IPS-NIHi7 (cell line): ENCODE results near the gene SLC7A11.
A peak's percentile ranks its signal among the peaks of the same experiment; 100 is the strongest.

ENCODE experiments used
- DNase-seq: peaks from one replicate; pipeline ENCODE4 v3.0.0; 2012; ENCODE audit warnings: mixed read lengths; ENCODE audit errors: extremely low spot score

The SLC7A11 gene

DNA sequence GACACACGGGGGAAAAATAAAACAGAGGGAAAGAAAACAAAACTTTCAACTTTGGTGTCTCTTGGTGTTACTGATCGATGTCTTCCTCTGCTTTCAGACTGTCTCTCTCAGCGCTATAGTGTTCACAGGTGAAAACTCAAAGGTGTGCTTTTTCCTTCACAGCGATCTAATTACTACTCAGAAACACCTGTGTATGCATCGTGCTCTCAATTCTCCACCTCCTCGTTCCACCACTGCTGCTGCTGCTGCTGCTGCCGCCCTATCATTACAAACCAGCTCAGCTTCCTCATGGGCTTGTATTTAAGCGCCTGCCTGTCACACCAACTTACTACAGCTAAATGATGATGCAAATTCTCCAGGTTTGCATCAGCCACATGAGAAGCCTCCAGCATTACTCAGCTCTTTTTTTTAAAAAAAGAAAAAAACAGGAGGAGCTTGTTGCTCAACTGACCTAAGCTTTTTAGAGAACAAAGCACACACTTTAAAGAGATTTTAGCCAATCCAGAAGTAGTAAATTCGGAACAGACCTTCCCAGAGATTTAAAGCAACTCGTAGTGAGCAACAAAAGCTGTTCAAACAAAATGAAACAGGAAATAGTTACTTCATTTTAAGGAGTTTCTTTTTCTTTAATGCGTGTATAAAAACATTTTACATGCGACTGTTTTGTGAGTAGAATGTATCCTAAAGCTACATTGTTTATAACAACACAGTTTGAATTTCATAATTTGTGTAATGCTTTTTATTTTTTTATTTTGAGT lies at the start of gene SLC7A11:
Gene SLC7A11 (minus strand): TSS at position 274 of the 758 bp plus-strand sequence. CDS start 280 bp downstream, outside the sequence.
- peak; percentile 52 for DNase-seq

DNA sequence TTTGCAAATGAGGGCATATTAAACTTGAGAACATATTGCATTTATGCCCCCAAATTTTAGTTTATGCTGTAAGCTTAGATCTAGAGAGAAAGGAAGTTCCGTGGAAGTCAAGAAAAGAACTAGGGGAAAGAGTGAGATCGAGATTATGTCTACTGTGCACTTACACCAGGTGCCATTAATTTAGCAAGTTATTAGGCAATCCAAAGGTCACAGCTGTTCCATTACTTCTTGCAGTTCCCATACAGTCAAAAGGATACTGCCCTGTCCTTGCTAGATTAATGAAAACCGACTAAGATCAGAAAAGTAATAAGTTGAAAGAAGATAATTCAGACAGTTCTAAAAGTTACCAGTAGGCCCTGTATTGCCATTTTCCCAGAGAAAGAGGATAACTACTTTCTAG lies 49.3 kb upstream of the SLC7A11 start:
- no peak for DNase-seq

DNA sequence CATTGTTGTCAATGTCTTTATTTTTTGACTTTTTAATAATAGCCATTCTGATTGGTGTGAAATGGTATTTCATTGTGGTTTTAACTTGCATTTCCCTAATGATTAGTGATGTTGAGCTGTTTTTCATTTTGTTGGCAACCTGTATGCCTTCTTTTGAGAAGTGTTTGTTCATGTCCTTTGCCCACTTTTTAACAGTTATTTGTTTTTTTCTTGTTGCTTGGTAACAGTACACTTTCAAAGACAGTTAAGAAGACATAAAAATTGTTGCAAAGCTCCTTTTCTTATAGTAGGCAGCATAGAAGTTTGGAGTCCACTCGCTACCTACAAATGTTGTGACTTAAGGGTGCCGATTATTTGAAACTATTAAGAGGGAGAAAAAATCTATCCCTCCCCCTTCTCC lies 48.7 kb upstream of the SLC7A11 start:
- DNase-seq, result no peak

DNA sequence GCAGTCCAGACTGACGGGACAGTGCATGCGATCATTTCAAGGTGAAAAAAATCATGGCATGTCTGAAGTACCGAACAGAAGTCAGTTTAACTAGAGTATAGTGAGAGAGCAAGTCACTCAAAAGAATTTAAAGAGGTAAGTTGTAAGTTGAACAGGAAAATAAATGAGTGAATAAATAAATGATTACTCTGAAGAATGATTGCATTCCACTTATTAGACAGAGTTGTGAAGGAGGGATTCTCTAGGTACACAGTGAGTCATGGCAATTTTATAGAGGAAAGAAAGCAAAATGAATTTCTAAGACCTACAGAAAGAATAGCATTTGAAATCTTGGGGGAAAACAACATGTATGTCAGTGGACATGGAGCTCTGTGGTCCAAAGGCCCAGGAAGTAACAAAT lies 37.1 kb upstream of the SLC7A11 start:
- no peak for DNase-seq

DNA sequence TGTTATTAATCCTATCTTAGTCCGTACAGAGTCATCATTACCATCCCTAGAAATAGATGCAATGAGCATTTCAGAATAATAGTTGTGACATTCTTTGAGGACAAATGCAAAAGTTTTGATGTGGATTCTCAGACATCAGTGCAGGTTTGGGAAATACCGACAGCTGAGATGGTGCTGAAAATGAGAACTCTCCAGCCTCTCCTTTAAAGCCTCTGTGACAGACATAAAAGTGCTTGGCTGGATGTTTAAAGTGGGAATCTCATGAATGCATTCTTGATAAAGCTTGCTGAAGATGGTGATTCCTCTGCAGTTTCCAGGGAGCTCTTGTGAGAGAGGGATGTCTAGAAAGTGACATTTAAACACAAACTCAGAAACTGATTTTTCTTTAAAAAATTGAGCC lies 35.0 kb upstream of the SLC7A11 start:
- DNase-seq, result no peak

DNA sequence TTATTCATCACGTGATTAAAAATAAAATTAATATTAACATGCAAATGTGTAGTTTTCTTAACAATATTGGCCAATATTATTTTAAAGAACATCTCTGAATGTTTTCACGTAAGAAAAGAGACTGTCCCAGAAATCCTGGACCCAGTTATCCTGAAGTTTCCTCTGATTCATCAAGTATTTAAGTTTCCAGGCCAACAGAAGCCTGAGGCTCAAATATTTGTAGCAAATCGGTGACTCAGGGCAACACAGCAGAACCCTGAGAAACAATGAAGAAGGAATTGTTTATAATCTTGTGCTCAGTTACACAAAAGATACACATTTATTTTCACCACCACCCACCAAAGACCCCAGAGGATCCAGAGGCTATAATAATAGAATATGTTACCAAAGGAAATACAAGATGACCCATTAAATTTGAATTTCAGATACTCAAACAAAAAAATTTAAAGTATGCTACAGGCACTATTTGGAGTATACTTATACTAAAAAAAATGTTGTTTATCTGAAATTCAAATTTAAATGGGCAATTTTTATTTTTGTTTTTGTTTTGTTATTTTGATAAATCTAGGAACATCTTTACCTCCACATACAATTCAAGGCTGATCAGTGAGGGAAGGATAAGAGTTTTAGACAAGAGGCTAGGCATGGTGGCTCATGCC lies 33.9 kb upstream of the SLC7A11 start:
- no peak for DNase-seq

DNA sequence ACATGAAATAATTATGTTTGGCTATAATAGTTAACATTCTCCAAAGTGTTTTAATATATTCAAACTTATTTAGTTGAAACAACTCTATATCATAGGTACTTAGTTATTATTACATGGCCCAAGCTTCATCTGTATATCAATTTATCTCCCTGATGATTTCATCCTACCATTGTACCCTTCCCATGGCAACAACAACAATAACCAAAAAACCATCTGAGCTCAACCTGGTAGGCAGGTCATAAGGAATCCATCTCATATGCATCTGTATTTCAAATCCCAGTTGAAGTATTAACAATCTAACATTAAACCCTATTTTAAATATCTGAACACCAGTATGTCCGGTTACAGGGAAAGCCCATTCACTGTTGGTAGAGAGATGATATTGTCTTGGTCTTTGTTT lies 33.1 kb upstream of the SLC7A11 start:
- DNase-seq, result no peak

DNA sequence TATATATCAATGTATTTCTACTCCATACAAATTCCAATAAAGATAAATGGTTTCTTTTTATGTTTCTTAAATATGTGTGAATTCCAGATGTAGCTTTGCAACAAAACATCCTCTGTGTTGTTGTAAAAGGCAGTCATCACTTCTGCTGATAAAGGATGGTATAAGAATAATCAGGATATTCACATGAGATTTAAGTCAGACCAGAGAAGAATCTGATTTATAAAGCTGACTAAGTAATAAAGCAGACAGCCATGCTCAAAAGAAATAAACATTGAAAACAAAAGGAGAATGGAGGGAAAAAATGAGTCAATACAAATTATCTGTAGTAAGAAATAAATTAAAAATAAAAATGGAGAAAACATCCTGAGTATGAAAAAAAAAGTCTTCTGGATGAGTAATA lies 27.0 kb upstream of the SLC7A11 start:
- DNase-seq, result no peak

DNA sequence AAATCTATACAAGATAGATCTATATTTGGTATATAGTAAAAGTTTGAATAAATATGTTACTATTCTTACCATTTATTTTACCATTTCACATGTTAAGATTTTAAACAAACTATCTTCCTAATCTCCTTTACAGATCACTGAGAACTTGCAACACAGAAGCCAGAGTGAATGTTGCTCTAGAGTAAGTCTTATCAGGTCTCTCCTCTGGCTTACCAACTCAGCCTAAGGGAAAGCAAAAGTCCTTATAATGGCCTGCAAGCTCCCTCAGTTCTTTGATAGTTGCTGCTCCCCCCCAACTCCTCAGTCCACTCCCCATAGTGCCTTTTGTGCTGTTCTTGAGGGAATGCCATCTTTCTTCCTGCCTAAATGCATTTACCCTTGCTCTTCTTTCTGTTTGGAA lies 25.7 kb upstream of the SLC7A11 start:
- DNase-seq, result no peak

DNA sequence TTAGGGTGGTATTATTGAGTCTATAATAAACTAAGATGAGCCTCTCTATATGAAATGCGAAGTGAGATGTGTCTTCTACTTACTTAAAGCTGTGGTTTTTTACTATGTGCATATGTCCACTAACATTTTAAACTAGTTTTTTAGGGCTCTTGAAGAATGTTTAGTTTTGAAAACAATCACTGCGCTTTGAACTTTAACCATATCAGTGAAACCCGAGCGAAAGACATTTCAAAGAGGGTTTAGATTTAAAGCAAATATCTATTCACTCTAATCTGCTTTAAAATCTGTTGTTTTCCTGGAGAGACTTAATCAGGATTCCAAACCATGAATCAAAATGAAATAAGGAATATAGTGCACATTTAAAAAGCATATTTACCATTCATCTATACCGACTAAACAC lies 24.8 kb upstream of the SLC7A11 start:
- DNase-seq, result no peak

DNA sequence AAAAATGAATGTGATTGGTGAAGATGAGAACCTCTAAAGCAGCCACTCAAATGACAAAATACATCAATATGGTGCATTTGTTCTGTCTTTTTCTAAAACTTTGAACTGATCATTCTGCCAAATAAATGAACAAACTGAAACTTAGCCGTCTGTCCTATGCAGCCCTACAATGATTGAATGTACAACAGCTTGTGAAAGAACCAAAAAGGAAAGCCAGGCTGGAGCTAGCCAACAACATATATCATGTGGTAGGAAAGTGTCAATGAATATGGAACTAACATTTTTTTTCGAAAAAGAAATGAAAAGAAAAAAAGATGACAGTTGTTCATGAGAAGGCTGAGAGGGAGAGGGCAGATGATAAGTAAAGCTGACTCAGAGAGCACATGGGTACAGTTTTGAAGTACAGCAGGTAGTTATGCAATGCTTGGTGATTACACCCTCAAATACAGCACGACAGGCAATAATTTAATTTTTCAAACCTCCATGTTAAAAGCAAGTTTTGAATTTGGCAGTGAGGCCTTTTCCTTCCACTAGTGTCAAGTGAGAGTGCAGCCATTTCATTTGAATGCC lies 21.2 kb upstream of the SLC7A11 start:
- DNase-seq, result no peak

DNA sequence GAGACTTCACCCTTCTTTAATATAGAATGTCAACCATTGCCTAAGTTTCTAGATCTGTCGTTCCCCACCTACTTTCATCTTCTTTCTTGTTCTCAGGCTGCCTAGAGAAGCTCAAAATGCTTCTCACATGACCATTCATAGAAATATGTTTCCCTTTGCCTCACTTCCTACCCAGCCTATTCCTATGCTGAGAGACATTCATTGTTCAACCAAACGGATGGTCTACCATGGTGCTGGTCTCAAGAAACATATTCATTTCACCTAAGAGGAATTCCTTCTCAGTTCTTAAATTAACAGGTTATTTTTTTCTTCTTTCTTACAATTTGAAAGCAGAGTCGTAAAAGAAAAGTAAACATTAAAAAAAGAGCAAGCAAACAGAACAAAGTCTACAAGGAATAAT lies 20.3 kb upstream of the SLC7A11 start:
- no peak for DNase-seq

DNA sequence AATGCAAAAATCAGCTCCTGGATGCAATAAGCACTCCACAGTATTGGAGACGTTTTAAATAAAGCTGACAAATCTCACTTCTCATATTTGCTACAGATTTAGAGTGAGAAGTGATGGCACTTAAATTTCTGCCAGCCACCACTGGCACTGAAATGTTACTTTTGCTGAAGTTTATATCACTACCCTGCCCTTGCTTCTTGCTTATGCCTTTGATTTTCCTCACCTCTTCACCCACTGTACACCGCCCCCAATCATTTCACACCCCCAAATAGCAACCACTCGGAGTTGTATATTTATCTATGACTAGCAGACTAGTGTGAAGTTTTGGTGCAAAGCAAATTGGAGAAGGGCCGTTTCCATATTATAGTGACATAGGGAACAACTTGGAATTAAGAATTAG lies 19.9 kb upstream of the SLC7A11 start:
- DNase-seq, result no peak

DNA sequence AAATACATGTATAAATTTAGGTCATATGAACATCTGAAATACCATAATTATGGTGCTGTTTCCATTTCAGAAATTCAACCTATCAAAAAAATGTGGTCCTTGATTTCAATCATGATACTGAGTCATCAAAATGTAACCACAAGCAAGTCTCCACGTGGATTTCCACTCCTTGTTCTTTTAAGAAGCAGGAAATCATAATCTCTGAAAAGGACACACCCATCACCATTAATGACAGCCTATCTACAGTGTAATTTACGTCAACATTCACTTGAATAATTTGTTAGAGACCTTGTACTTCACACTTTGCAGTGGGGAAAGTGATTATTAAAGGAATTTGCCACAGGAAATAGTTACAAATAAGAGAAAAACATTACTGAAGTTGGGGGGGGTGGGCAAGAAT lies 17.7 kb upstream of the SLC7A11 start:
- no peak for DNase-seq

DNA sequence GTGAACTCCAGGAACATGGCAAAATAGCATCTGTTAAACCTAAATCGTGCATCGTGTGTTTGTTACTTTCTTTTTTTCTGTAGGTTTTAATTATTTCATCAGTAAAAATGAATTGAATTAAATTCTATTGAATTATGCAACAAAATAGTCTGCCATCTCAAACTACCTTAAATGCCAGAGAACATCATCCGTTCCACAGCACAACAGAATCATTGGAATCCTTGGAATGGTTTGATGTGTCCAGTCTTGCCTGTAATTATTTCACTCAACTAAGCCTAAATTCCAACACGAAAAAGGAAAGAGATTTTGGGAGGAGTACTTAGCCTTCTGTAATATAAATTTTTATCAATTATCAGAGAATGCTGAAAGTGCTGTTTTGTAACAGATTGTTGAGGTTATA lies 17.1 kb upstream of the SLC7A11 start:
- no peak for DNase-seq

DNA sequence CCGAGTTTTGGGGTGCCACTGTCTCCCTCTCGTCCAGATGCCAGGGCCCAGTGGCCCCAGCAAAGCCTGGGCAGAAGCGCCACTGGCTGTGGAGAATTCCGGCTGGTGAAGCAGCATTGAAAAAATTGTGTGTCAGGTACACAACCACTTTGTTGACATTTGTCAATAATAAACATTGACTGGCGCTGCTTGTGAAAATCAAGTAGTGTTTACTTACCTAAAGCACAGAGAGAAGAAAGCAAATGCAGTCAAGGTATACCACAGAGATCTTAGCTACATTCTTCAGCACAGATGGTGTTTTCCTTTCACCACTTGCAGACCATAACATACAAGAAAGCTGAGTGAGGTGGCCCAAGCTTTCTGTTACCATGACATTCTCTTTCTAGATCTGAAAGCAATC lies 14.5 kb upstream of the SLC7A11 start:
- DNase-seq, result no peak

DNA sequence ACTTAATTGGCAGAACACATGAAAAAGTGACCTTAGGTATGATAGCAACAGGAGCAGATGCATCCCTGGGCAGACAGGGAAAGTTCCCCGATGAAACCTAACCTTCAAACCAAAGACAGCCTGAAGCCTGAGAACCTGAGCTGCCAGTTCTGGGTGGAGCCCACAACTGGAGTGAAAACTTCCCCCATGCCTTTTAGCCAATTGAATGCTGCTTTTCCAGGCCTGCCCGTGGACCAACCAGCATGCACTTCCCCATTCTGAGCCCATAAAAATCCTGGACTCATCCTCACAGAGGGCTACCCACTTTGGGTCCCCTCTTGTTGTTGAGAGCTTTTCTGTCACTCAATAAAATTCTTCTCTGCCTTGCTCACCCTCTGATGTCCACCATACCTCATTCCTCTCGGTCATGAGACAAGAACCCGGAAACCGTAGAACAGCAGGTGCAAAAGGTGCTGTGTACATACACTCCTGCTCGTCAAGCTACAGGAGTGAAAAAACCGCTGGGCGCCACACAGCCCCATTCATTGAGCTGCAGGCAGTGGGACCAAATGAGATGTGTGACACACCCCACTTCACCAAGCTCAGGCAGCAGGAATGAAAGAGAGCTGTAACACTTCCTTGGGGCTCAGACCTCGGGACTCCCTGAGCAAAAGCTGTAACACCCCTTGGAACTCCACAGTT lies 13.9 kb upstream of the SLC7A11 start:
- DNase-seq, result no peak

DNA sequence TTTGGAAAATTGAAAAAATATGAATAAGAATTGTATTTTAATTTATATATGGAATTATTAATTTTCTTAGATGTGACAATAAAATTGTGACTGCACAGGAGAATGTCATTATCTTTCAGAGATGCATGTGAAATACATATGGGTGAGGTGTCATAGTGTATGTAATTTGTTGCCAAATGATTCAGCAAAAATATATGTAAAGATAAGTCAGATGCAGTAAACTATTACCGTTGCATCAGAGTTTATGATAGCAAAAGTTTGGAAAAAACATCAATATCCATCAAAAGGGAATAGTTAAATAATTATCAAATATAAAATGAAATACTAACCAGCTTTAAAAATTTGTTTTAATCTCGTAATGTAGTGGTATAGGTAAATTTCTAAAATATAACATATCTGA lies 10.4 kb upstream of the SLC7A11 start:
- no peak for DNase-seq

DNA sequence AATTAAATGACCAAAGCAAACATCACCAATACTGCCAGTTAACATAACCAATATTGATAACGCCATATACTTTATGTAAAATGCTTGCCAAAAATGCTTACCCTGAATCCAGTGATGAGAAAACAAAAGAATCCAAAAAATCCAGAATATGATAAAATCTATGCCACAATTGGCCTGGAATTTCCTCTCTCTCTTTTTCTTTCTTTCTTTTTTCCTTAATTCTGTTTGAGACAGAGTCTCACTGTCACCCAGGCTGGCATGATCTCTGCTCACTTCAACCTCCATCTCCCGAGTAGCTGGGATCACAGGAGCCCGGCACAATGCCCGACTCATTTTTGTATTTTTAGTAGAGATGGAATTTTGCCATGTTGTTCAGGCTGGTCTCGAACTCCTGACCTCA lies 9.8 kb upstream of the SLC7A11 start:
- no peak for DNase-seq

DNA sequence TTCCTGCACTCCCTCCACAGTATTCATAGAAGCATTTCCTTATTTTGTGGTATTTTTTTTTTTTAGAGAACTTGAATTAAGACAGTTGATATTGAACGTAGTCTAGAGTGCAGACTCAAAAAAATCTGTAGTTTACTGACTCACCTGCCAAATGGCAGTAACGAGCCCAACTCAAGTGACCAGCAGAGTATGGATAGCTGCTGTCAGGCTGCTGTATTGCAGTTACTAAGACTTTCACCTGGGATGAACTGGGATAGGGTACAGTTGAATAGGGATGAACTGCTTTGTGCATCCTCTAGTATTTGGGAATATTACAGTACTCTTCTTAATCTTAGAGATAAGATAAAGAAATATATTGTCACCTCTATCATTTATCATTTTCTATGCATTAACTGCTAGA lies 7.0 kb upstream of the SLC7A11 start:
- no peak for DNase-seq

DNA sequence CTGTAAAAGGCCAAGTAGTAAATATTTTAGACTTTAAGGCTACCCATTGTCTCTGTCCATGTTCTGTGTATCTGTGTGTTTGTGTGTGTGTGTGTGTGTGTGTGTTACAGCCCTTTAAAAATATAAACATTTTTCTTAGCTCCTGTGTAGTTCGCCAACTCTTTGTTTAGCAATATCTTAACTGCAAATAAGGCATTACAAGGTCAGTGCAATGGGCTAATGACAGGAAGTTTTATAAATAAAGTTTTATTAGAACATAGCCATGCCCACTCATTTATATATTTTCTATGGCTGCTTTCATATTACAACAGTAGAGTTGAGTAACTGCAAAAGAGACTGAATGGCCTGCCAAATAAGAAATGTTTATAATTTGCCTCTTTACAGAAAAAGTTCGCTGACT lies 5.9 kb upstream of the SLC7A11 start:
- DNase-seq, result no peak

DNA sequence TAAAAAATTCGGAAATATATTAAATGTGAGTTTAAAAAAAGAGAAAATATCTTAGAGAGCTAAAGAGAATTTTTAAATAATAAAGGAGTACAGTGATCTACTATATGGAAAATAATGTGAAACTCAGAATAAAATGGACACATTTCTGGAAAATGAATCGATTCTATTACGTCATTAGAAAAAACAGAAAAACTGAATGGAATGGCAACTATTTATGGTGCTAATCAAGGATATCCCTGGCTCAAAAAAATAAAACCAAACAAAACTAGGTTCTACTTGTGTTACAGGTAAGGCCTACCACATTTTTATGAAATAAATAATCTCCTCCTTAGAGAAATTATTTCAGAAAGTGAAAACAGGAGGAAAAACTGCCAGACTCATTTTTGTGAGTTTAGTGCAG lies 5.5 kb upstream of the SLC7A11 start:
- DNase-seq, result no peak

DNA sequence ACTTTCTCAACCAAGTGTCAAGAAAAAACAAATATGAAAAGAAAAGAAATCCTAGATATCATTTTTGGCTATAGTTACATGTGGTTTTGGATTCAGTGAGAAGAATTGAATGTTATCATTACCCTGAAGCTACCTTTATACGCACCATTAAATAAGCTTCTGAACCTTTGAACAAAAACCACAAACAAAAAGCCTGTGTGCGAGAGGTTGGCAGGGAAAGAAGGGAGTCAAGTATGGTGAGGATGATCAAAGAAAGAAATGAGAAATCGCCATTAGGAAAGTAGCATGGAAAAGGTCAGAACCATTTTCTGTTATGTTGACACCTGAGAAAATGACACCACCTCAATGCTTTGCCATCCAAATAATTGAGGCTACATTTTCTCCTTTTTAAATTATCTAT lies 1.2 kb upstream of the SLC7A11 start:
- DNase-seq, result no peak
